SK-N-SH (cell line): ENCODE data around the gene PERM1. TPM values are rescaled to one million over a fixed set of nuclear protein-coding genes. Genes with fewer than 3 reads are reported as not detected.

ENCODE experiments used
- CTCF ChIA-PET: fragments of 300-600, 350-600 bp; formaldehyde crosslinking; extraction: SDS; loops from one replicate; lab custom pipeline; 2021; lab: Yijun Ruan, JAX
- POLR2A ChIA-PET: fragments of 350-600 bp; sonication (Branson Sonifier 250); formaldehyde crosslinking; extraction: SDS; loops from one replicate; lab custom pipeline; 2020; ENCODE audit warnings: antibody characterized with exemption, inconsistent platforms; lab: Yijun Ruan, JAX
- DNase-seq: peaks from one replicate; pipeline ENCODE4 v3.0.0; 2012
- H2AFZ ChIP-seq: fragments of 200-600 bp; sonication (generic); 2 replicates; pipeline ENCODE4 v1.8.1; 2016; ENCODE audit warnings: antibody characterized with exemption, mild to moderate bottlenecking, low read depth
- H3F3A ChIP-seq: fragments of 200-600 bp; sonication (generic); replicated peaks from 2 replicates; pipeline ENCODE3; 2016; ENCODE audit warnings: antibody characterized with exemption, mild to moderate bottlenecking; ENCODE audit not compliant: insufficient read depth
- H3K27ac ChIP-seq, 2 experiments: fragments of 200-500 bp in 1 of 2; fragments of 200-600 bp in 1 of 2; sonication (Bioruptor generic) in 1 of 2; sonication (generic), shearing (Covaris generic) in 1 of 2; 2 replicates each; pipeline versions ENCODE4 v1.5.1 to v1.6.1; 2014 to 2016; ENCODE audit warnings: low read depth in 2 of 2, inconsistent platforms in 1 of 2, low read length in 1 of 2, mild to moderate bottlenecking in 1 of 2, mixed read lengths in 1 of 2
- H3K27me3 ChIP-seq: fragments of 200-600 bp; sonication (generic), shearing (Covaris generic); 2 replicates; pipeline ENCODE4 v1.6.1; 2016; ENCODE audit warnings: mixed run types; ENCODE audit not compliant: insufficient read depth
- H3K36me3 ChIP-seq, 2 experiments: fragments of 200-500 bp in 1 of 2; fragments of 200-600 bp in 1 of 2; sonication (Bioruptor generic) in 1 of 2; sonication (generic) in 1 of 2; replicated peaks in 1 of 2; 2 replicates each; pipeline versions ENCODE3 to v1.5.1; 2014 to 2016; ENCODE audit warnings: low read length in 1 of 2, mild to moderate bottlenecking in 1 of 2; ENCODE audit not compliant: insufficient read depth in 2 of 2, control insufficient read depth in 1 of 2
- H3K4me1 ChIP-seq, 2 experiments: fragments of 200-500 bp in 1 of 2; fragments of 200-600 bp in 1 of 2; sonication (Bioruptor generic) in 1 of 2; sonication (generic), shearing (Covaris generic) in 1 of 2; 2 replicates each; pipeline versions ENCODE4 v1.5.1 to v1.6.1; 2014 to 2016; ENCODE audit warnings: low read depth in 1 of 2, low read length in 1 of 2, mixed run types in 1 of 2; ENCODE audit not compliant: insufficient read depth in 2 of 2, control insufficient read depth in 1 of 2
- H3K4me2 ChIP-seq: fragments of 200-600 bp; sonication (generic), shearing (Covaris generic); 2 replicates; pipeline ENCODE4 v1.6.1; 2017; ENCODE audit warnings: mixed run types
- H3K4me3 ChIP-seq, 2 experiments: fragments of 200-500 bp in 1 of 2; fragments of 200-600 bp in 1 of 2; sonication (Bioruptor generic) in 1 of 2; sonication (generic), shearing (Covaris generic) in 1 of 2; 2 replicates each; pipeline versions ENCODE4 v1.5.1 to v1.8.1; 2014 to 2016; ENCODE audit warnings: low read depth in 2 of 2, inconsistent platforms in 1 of 2, low read length in 1 of 2, mild to moderate bottlenecking in 1 of 2, mixed read lengths in 1 of 2, moderate library complexity in 1 of 2
- H3K79me2 ChIP-seq: fragments of 200-600 bp; sonication (generic); 2 replicates; pipeline ENCODE4 v1.8.1; 2017; ENCODE audit warnings: mild to moderate bottlenecking; ENCODE audit not compliant: insufficient read depth
- H3K9ac ChIP-seq: fragments of 200-600 bp; sonication (generic); 2 replicates; pipeline ENCODE4 v1.6.1; 2017; ENCODE audit warnings: mixed run types
- H3K9me2 ChIP-seq: fragments of 200-600 bp; sonication (generic); 2 replicates; pipeline ENCODE4 v1.6.1; 2017; ENCODE audit warnings: mixed run types
- H3K9me3 ChIP-seq: fragments of 200-600 bp; sonication (generic); 2 replicates; pipeline ENCODE4 v1.6.1; 2017; ENCODE audit warnings: mixed run types, mild to moderate bottlenecking, moderate library complexity
- H4K20me1 ChIP-seq: fragments of 200-600 bp; sonication (generic); 2 replicates; pipeline ENCODE4 v1.6.1; 2017; ENCODE audit warnings: mild to moderate bottlenecking, mixed run types; ENCODE audit not compliant: insufficient read depth
- FOXJ3 ChIP-seq: sonication (generic); formaldehyde crosslinking; IDR thresholded peaks from 2 replicates; pipeline ENCODE4 v1.5.1; 2020; ENCODE audit warnings: mild to moderate bottlenecking, missing genetic modification reagents
- FOXM1 ChIP-seq: IDR thresholded peaks from 2 replicates; pipeline ENCODE4 v1.4.0; 2012; ENCODE audit warnings: low read depth, mild to moderate bottlenecking
- GATA2 ChIP-seq: sonication (generic); formaldehyde crosslinking; IDR thresholded peaks from 2 replicates; pipeline ENCODE4 v1.5.0; 2020; ENCODE audit warnings: mild to moderate bottlenecking, missing genetic modification reagents
- MEF2A ChIP-seq: IDR thresholded peaks from 2 replicates; pipeline ENCODE4 v1.4.0; 2012; ENCODE audit warnings: low read depth, borderline replicate concordance
- POLR2AphosphoS5 ChIP-seq: IDR thresholded peaks from 2 replicates; pipeline ENCODE4 v1.6.1; 2012; ENCODE audit warnings: low read depth, low read length
- RFX5 ChIP-seq: IDR thresholded peaks from 2 replicates; pipeline ENCODE4 v1.6.1; 2012; ENCODE audit warnings: mild to moderate bottlenecking, improper control_type of control experiment, low read length
- WGBS: methylation state at CpG from one replicate; pipeline ENCODE4 v1.1.6; 2017; ENCODE audit warnings: low lambda C conversion rate; 5-methylcytosine and 5-hydroxymethylcytosine counted together
- polyA plus RNA-seq, 3 experiments: library from polyadenylated mRNA; depleted of rRNA; stranded (reverse); fragments of >200 nt; gene quantifications; 2 replicates each; pipeline ENCODE4 v1.2.3, GENCODE V29; 2012
- TF ChIP-seq, protein P1 (sequence below): IDR thresholded peaks from 2 replicates; pipeline ENCODE4 v1.4.0; 2012; ENCODE audit warnings: low read depth, borderline replicate concordance
- TF ChIP-seq, protein P2 (sequence below): IDR thresholded peaks from 2 replicates; pipeline ENCODE4; 2012
- TF ChIP-seq, protein P3 (sequence below): fragments of 150-350 bp; IDR thresholded peaks from 2 replicates; pipeline ENCODE4 v1.6.1; 2016; ENCODE audit warnings: mild to moderate bottlenecking, low read depth, low read length

The PERM1 gene
- polyA plus RNA-seq, 1 of the 3 experiments (the other 2 are of a cell fraction): 0.25 TPM

DNA sequence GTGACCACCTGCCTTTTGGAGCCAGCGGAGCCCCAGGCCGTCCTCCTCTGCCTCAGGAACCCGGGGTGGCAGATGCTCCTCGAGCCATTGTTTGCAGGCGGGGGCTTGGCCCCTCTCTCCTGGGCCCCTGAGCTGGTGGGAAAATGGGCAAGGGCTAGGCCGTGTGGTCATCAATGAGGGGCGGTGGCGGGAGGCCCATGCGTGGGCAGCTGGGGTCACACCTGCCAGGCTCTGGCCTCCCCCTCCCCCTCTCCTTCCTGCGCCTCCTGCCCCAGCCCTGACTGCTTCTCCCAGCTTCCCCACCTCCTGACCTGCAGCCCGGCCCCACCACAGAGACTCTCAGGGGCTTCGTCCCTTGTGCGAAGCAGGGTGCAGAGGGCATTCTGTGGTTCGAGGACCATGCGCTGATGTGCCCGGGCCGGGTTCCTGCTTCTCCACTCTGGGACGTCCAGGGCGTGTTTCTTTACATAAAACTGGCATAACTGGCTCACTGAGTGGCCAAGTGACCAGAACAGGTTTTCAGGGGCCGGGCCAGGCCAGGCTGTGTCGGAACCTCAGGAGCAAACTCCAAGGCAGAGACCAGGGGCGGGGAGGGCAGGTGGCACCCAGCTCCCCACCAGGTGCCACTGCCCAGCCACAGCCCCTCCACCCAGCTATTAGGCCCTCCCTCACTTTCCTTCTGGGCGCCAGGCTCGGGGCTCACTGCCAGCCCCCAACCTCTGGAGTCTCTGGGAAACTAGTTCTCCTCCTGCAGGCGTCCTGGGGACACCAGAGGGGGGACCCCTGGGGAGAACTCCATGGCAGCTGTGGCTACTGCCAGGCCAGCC lies 48.9 kb downstream of the PERM1 start:
- H3F3A ChIP-seq: peaks cover 3% of the 10 kb centered on the region
- H3K9me2 ChIP-seq: no peaks in the 10 kb centered on the region
- H3K9ac ChIP-seq: no peak overlapping the region
- DNase-seq: no peak
- H3K9me3 ChIP-seq: no peaks in the 10 kb centered on the region
- H3K27ac ChIP-seq: no peak overlapping the region
- no peaks in the 10 kb centered on the region for H3K79me2 ChIP-seq
- 87% methylated on average over 10 of the region's 25 CpGs for WGBS
- H2AFZ ChIP-seq: no peak overlapping the region
- H3K4me2 ChIP-seq: no peak overlapping the region
- no peak for TF ChIP-seq GATA2
- TF ChIP-seq, protein P1, sequence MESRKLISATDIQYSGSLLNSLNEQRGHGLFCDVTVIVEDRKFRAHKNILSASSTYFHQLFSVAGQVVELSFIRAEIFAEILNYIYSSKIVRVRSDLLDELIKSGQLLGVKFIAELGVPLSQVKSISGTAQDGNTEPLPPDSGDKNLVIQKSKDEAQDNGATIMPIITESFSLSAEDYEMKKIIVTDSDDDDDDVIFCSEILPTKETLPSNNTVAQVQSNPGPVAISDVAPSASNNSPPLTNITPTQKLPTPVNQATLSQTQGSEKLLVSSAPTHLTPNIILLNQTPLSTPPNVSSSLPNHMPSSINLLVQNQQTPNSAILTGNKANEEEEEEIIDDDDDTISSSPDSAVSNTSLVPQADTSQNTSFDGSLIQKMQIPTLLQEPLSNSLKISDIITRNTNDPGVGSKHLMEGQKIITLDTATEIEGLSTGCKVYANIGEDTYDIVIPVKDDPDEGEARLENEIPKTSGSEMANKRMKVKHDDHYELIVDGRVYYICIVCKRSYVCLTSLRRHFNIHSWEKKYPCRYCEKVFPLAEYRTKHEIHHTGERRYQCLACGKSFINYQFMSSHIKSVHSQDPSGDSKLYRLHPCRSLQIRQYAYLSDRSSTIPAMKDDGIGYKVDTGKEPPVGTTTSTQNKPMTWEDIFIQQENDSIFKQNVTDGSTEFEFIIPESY: no peak
- TF ChIP-seq FOXM1: no peak
- ChIA-PET CTCF (interaction anchor here (1.0 to 6.6 kb wide), 3 partner anchors 9 to 28 kb away, joined by 3 to 49 read pairs (median 5); partner anchors contain the start of gene SAMD11), POLR2A (no interaction called here)
- no peaks in the 10 kb centered on the region for H3K36me3 ChIP-seq
- H3K27me3 ChIP-seq: no peaks in the 10 kb centered on the region
- peaks cover 0 to 12% of the 10 kb centered on the region in 2 experiments; a peak in 1 of 4 replicates for H3K4me1 ChIP-seq
- no peaks in the 10 kb centered on the region for H4K20me1 ChIP-seq
- H3K4me3 ChIP-seq: no peak overlapping the region

DNA sequence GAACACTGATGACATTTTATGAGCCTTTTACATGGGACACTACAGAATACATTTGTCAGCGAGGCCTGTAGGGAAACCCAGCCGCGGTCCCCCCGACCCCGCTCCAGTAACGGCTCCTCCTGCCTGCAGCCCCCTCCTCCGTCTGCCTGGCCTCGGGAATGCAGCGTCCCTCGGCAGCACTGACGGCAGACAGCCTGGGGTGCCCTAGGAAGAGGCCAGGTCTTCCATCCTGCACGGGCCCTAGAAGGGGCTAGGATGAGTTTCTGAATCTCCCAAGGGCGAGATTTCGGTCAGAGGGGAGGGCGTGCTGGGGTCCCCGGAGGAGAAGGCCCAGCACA lies 49.8 kb downstream of the PERM1 start:
- TF ChIP-seq POLR2AphosphoS5 (no peak), MEF2A (no peak), FOXJ3 (CRISPR knock-in tag) (no peak), RFX5 (no peak)
- TF ChIP-seq, protein P2, sequence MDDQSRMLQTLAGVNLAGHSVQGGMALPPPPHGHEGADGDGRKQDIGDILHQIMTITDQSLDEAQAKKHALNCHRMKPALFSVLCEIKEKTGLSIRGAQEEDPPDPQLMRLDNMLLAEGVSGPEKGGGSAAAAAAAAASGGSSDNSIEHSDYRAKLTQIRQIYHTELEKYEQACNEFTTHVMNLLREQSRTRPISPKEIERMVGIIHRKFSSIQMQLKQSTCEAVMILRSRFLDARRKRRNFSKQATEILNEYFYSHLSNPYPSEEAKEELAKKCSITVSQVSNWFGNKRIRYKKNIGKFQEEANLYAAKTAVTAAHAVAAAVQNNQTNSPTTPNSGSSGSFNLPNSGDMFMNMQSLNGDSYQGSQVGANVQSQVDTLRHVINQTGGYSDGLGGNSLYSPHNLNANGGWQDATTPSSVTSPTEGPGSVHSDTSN: no peak
- TF ChIP-seq, protein P3, sequence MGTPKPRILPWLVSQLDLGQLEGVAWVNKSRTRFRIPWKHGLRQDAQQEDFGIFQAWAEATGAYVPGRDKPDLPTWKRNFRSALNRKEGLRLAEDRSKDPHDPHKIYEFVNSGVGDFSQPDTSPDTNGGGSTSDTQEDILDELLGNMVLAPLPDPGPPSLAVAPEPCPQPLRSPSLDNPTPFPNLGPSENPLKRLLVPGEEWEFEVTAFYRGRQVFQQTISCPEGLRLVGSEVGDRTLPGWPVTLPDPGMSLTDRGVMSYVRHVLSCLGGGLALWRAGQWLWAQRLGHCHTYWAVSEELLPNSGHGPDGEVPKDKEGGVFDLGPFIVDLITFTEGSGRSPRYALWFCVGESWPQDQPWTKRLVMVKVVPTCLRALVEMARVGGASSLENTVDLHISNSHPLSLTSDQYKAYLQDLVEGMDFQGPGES: no peak
- TF ChIP-seq, protein P1: no peak
- WGBS: 78% methylated on average over 8 of the region's 16 CpGs
- H3K27me3 ChIP-seq: no peaks in the 10 kb centered on the region

More for the DNA sequence above, 49.8 kb downstream of the PERM1 start:
- H3K9me2 ChIP-seq: no peaks in the 10 kb centered on the region
- ChIA-PET CTCF (interaction anchor here (0.9 to 6.6 kb wide), 5 partner anchors 8 to 70 kb away, joined by 4 to 49 read pairs (median 15); no protein-coding TSS in a partner anchor), POLR2A (no interaction called here)
- H4K20me1 ChIP-seq: no peaks in the 10 kb centered on the region
- no peak overlapping the region for H3K27ac ChIP-seq
- H3K4me3 ChIP-seq: no peak overlapping the region
- H3F3A ChIP-seq: peaks cover 3% of the 10 kb centered on the region
- no peak for DNase-seq
- no peak overlapping the region for H3K4me2 ChIP-seq
- no peaks in the 10 kb centered on the region for H3K79me2 ChIP-seq
- no peaks in the 10 kb centered on the region for H3K9me3 ChIP-seq
- H3K4me1 ChIP-seq: peaks cover 0 to 12% of the 10 kb centered on the region in 2 experiments; a peak in 1 of 4 replicates
- no peak overlapping the region for H3K9ac ChIP-seq
- H2AFZ ChIP-seq: no peak overlapping the region
- H3K36me3 ChIP-seq: no peaks in the 10 kb centered on the region
